ENCODE measurements around the gene DOCK10.

The DOCK10 gene

DNA sequence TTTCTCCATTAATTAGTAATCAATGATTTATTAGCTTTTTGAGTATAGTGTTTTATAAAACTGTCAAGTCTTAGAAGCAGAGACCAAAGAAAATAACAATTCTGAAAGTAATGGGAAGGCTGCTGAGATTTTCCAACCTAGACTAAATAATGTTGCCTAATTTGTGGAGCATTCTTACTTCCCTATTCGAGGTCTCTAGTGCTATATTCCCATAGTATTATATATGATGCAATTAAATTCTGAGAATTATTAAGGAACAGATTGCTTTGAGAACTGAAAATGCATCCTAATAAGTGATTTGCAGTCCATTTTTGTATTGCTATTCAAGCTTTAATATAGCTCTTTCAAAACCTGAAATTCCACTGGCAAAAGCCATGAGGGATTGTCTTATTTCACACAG is 27.7 kb upstream of the DOCK10 start:
- no peak overlapping the region for H2BK12ac ChIP-seq (ENCODE audit: low read length)
- H4K91ac ChIP-seq (ENCODE audit: low read depth, low read length, poor library complexity): no peak overlapping the region
- no peak overlapping the region for H2AFZ ChIP-seq (ENCODE audit: low read length)
- no peak overlapping the region for H3K23ac ChIP-seq (ENCODE audit: low read depth, low read length, poor library complexity)
- no peak overlapping the region for H2BK15ac ChIP-seq (ENCODE audit: low read length)
- H3K4ac ChIP-seq (ENCODE audit: low read length): no peak overlapping the region
- no peak overlapping the region for H3K4me3 ChIP-seq (ENCODE audit: low read length in 2 of 2)
- no peak overlapping the region for H3K18ac ChIP-seq (ENCODE audit: low read length)
- no peak overlapping the region for H3K9ac ChIP-seq (ENCODE audit: low read depth, low read length, poor library complexity)
- H3K36me3 ChIP-seq (replicated peaks in 1 of 2; ENCODE audit: control insufficient read depth in 2 of 2, insufficient read depth in 2 of 2, low read length in 2 of 2): no peaks in the 10 kb centered on the region
- no peaks in the 10 kb centered on the region for H3K27me3 ChIP-seq (ENCODE audit: control insufficient read depth in 3 of 3, insufficient read depth in 3 of 3, low read depth in 1 of 3, low read length in 3 of 3)
- peaks cover 0 to 6% of the 10 kb centered on the region in 2 donors for H3K9me3 ChIP-seq (replicated peaks in 1 of 2; ENCODE audit: control insufficient read depth in 2 of 2, insufficient read depth in 1 of 2, low read depth in 1 of 2, low read length in 2 of 2)
- H3K4me1 ChIP-seq (ENCODE audit: control insufficient read depth in 2 of 2, insufficient read depth in 1 of 2, low read depth in 1 of 2, low read length in 2 of 2): peaks cover 0 to 5% of the 10 kb centered on the region in 2 donors
- WGBS, 2 donors (ENCODE audit: extremely low coverage in 2 of 2, insufficient read length in 2 of 2, insufficient replicate concordance in 1 of 2): no CpG with 5 or more reads among the region's 1 CpG
- H3K4me2 ChIP-seq (ENCODE audit: insufficient read depth, low read length, poor library complexity, severe bottlenecking): no peak overlapping the region
- H2BK5ac ChIP-seq (ENCODE audit: low read length): no peak overlapping the region
- H2AK5ac ChIP-seq (ENCODE audit: low read depth, low read length): no peak overlapping the region
- no peaks in the 10 kb centered on the region for H3K79me1 ChIP-seq (ENCODE audit: low read depth, low read length)
- H4K8ac ChIP-seq (ENCODE audit: low read depth, low read length): no peak overlapping the region
- DNase-seq (ENCODE audit: low spot score): no peak
- no peak overlapping the region for H3K27ac ChIP-seq (replicated peaks; ENCODE audit: low read length)
- no peak overlapping the region for H3K14ac ChIP-seq (ENCODE audit: low read length)
- no peak overlapping the region for H2BK120ac ChIP-seq (ENCODE audit: low read depth, low read length)

DNA sequence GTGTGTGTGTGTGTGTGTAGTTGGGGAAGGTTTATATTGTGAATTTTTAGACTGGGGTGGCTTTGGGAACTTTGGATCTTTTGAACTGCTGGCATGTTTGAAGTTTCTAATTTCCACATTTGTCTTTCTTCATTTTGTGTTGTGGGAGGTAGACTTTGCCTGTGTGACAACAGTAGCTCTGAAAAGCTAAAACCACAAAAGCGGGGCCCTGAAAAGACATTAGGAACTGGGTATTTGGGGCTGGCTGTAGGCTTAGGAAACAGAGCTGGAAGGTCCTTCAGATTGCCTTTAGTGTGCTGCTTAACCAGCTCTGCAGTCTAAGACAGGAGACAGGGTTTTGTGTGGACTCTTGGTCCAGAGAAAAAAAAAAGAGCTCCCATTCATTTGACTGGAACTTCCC is 27.2 kb upstream of the DOCK10 start:
- Histone ChIP-seq H2AK5ac (ENCODE audit: low read depth, low read length) (no peak overlapping the region), H2BK5ac (ENCODE audit: low read length) (no peak overlapping the region), H3K9ac (ENCODE audit: low read depth, low read length, poor library complexity) (no peak overlapping the region), H3K4me2 (ENCODE audit: insufficient read depth, low read length, poor library complexity, severe bottlenecking) (no peak overlapping the region), H2BK12ac (ENCODE audit: low read length) (no peak overlapping the region), H3K14ac (ENCODE audit: low read length) (no peak overlapping the region), H4K8ac (ENCODE audit: low read depth, low read length) (no peak overlapping the region), H3K18ac (ENCODE audit: low read length) (no peak overlapping the region), H3K4me1 (ENCODE audit: control insufficient read depth in 2 of 2, insufficient read depth in 1 of 2, low read depth in 1 of 2, low read length in 2 of 2) (peaks cover 0 to 5% of the 10 kb centered on the region in 2 donors), H3K36me3 (replicated peaks in 1 of 2; ENCODE audit: control insufficient read depth in 2 of 2, insufficient read depth in 2 of 2, low read length in 2 of 2) (no peaks in the 10 kb centered on the region), H2BK15ac (ENCODE audit: low read length) (no peak overlapping the region), H2BK120ac (ENCODE audit: low read depth, low read length) (no peak overlapping the region), H3K79me1 (ENCODE audit: low read depth, low read length) (no peaks in the 10 kb centered on the region), H3K27me3 (ENCODE audit: control insufficient read depth in 3 of 3, insufficient read depth in 3 of 3, low read depth in 1 of 3, low read length in 3 of 3) (no peaks in the 10 kb centered on the region), H3K4ac (ENCODE audit: low read length) (no peak overlapping the region), H3K23ac (ENCODE audit: low read depth, low read length, poor library complexity) (no peak overlapping the region), H2AFZ (ENCODE audit: low read length) (no peak overlapping the region), H3K4me3 (ENCODE audit: low read length in 2 of 2) (no peak overlapping the region), H3K9me3 (replicated peaks in 1 of 2; ENCODE audit: control insufficient read depth in 2 of 2, insufficient read depth in 1 of 2, low read depth in 1 of 2, low read length in 2 of 2) (peaks cover 0 to 6% of the 10 kb centered on the region in 2 donors), H3K27ac (replicated peaks; ENCODE audit: low read length) (no peak overlapping the region), H4K91ac (ENCODE audit: low read depth, low read length, poor library complexity) (no peak overlapping the region)
- DNase-seq (ENCODE audit: low spot score): no peak
- no CpG with 5 or more reads among the region's 1 CpG for WGBS, 2 donors (ENCODE audit: extremely low coverage in 2 of 2, insufficient read length in 2 of 2, insufficient replicate concordance in 1 of 2)

DNA sequence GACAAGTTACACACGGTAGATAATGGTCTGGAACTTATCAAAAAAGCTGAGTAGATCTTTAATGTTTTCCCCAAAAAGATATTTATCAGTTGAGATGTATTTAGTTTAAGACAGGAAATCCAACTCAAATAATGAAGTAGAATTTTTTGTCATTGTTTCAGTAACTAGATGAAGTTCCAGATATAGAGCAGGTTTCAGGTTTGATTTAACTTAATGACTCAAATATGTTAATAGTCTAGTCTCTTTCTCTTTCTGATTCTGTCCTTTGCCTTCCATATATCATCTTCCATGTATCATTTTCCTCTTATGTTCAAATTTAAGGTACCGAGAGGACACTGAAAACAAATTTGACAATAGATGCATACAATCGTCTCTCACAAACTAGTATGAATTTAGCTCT is 23.6 kb upstream of the DOCK10 start:
- Histone ChIP-seq H3K4me2 (ENCODE audit: insufficient read depth, low read length, poor library complexity, severe bottlenecking) (no peak overlapping the region), H3K14ac (ENCODE audit: low read length) (no peak overlapping the region), H3K9ac (ENCODE audit: low read depth, low read length, poor library complexity) (no peak overlapping the region), H3K79me1 (ENCODE audit: low read depth, low read length) (no peaks in the 10 kb centered on the region), H3K4me1 (ENCODE audit: control insufficient read depth in 2 of 2, insufficient read depth in 1 of 2, low read depth in 1 of 2, low read length in 2 of 2) (peaks cover 0 to under 1% of the 10 kb centered on the region in 2 donors), H3K27me3 (ENCODE audit: control insufficient read depth in 3 of 3, insufficient read depth in 3 of 3, low read depth in 1 of 3, low read length in 3 of 3) (no peaks in the 10 kb centered on the region), H2BK120ac (ENCODE audit: low read depth, low read length) (no peak overlapping the region), H3K27ac (replicated peaks; ENCODE audit: low read length) (no peak overlapping the region), H3K4me3 (ENCODE audit: low read length in 2 of 2) (no peak overlapping the region), H3K4ac (ENCODE audit: low read length) (no peak overlapping the region), H3K36me3 (replicated peaks in 1 of 2; ENCODE audit: control insufficient read depth in 2 of 2, insufficient read depth in 2 of 2, low read length in 2 of 2) (no peaks in the 10 kb centered on the region), H3K18ac (ENCODE audit: low read length) (no peak overlapping the region), H4K8ac (ENCODE audit: low read depth, low read length) (no peak overlapping the region), H2BK5ac (ENCODE audit: low read length) (no peak overlapping the region), H2BK12ac (ENCODE audit: low read length) (no peak overlapping the region), H2BK15ac (ENCODE audit: low read length) (no peak overlapping the region), H4K91ac (ENCODE audit: low read depth, low read length, poor library complexity) (no peak overlapping the region), H2AFZ (ENCODE audit: low read length) (no peak overlapping the region), H3K9me3 (replicated peaks in 1 of 2; ENCODE audit: control insufficient read depth in 2 of 2, insufficient read depth in 1 of 2, low read depth in 1 of 2, low read length in 2 of 2) (peaks cover 0 to 6% of the 10 kb centered on the region in 2 donors), H3K23ac (ENCODE audit: low read depth, low read length, poor library complexity) (no peak overlapping the region), H2AK5ac (ENCODE audit: low read depth, low read length) (no peak overlapping the region)
- DNase-seq (ENCODE audit: low spot score): no peak
- no CpG with 5 or more reads among the region's 3 CpGs for WGBS, 2 donors (ENCODE audit: extremely low coverage in 2 of 2, insufficient read length in 2 of 2, insufficient replicate concordance in 1 of 2)

DNA sequence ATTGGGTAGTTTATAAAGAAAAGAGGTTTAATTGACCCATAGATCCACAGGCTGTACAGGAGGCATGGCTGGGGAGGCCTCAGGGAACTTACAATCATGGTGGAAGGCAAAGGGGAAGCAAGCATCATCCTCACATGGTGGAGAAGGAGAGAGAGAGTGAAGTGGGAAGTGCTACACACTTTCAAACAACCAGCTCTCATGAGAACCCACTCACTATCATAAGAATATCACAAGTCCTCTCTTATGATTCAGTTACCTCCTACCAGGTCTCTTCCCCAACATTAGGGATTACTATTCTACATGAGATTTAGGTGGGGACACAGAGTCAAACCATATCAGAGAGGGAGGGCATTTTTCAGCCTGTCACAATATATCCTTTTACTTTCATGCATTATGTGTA is 22.7 kb upstream of the DOCK10 start:
- no peak overlapping the region for H2AK5ac ChIP-seq (ENCODE audit: low read depth, low read length)
- DNase-seq (ENCODE audit: low spot score): no peak
- no peaks in the 10 kb centered on the region for H3K4me1 ChIP-seq (ENCODE audit: control insufficient read depth in 2 of 2, insufficient read depth in 1 of 2, low read depth in 1 of 2, low read length in 2 of 2)
- H4K8ac ChIP-seq (ENCODE audit: low read depth, low read length): no peak overlapping the region
- H2BK15ac ChIP-seq (ENCODE audit: low read length): no peak overlapping the region
- H2BK12ac ChIP-seq (ENCODE audit: low read length): no peak overlapping the region
- no peak overlapping the region for H2BK5ac ChIP-seq (ENCODE audit: low read length)
- no peaks in the 10 kb centered on the region for H3K79me1 ChIP-seq (ENCODE audit: low read depth, low read length)
- H3K4me2 ChIP-seq (ENCODE audit: insufficient read depth, low read length, poor library complexity, severe bottlenecking): no peak overlapping the region
- H3K9ac ChIP-seq (ENCODE audit: low read depth, low read length, poor library complexity): no peak overlapping the region
- no peak overlapping the region for H4K91ac ChIP-seq (ENCODE audit: low read depth, low read length, poor library complexity)
- H3K27me3 ChIP-seq (ENCODE audit: control insufficient read depth in 3 of 3, insufficient read depth in 3 of 3, low read depth in 1 of 3, low read length in 3 of 3): no peaks in the 10 kb centered on the region
- no peak overlapping the region for H3K23ac ChIP-seq (ENCODE audit: low read depth, low read length, poor library complexity)
- no peak overlapping the region for H2AFZ ChIP-seq (ENCODE audit: low read length)
- H2BK120ac ChIP-seq (ENCODE audit: low read depth, low read length): no peak overlapping the region
- no peak overlapping the region for H3K4ac ChIP-seq (ENCODE audit: low read length)
- H3K27ac ChIP-seq (replicated peaks; ENCODE audit: low read length): no peak overlapping the region
- no peaks in the 10 kb centered on the region for H3K36me3 ChIP-seq (replicated peaks in 1 of 2; ENCODE audit: control insufficient read depth in 2 of 2, insufficient read depth in 2 of 2, low read length in 2 of 2)
- no peak overlapping the region for H3K4me3 ChIP-seq (ENCODE audit: low read length in 2 of 2)
- no peak overlapping the region for H3K18ac ChIP-seq (ENCODE audit: low read length)
- no peak overlapping the region for H3K14ac ChIP-seq (ENCODE audit: low read length)
- peaks cover 0 to 6% of the 10 kb centered on the region in 2 donors for H3K9me3 ChIP-seq (replicated peaks in 1 of 2; ENCODE audit: control insufficient read depth in 2 of 2, insufficient read depth in 1 of 2, low read depth in 1 of 2, low read length in 2 of 2)

All from neuronal stem cell (in vitro differentiated cells).